NCI-H187 treated with DMSO at 0.1 percent for 48 hours (cell line): Measurements from ENCODE around the gene TSPAN18.

Experiments
- DNase-seq: peaks from one replicate; lab custom pipeline; 2025; lab: John Stamatoyannopoulos, UW

The TSPAN18 gene

GRCh38 chr11:44777209-44778194 is 50.7 kb downstream of the TSPAN18 start:
- no peak for DNase-seq

GRCh38 chr11:44778195-44779100 is 51.7 kb downstream of the TSPAN18 start:
- DNase-seq, result no peak

- DNase-seq, result no peak
Measured at GRCh38 chr11:44779736-44780520, 53.2 kb downstream of the TSPAN18 start.

- no peak for DNase-seq
Measured at GRCh38 chr11:44780940-44781631, 54.3 kb downstream of the TSPAN18 start.

- DNase-seq, result no peak
Measured at GRCh38 chr11:44781655-44782054, 54.9 kb downstream of the TSPAN18 start.

- DNase-seq, result no peak
Measured at GRCh38 chr11:44782478-44782877, 55.7 kb downstream of the TSPAN18 start.

- DNase-seq, result no peak
Measured at GRCh38 chr11:44784436-44784760, 57.6 kb downstream of the TSPAN18 start.

GRCh38 chr11:44784851-44785250 is 58.1 kb downstream of the TSPAN18 start:
- DNase-seq, result no peak

GRCh38 chr11:44785856-44786607 is 59.3 kb downstream of the TSPAN18 start:
- DNase-seq, result no peak

GRCh38 chr11:44787070-44787469 is 60.3 kb downstream of the TSPAN18 start:
- DNase-seq, result no peak

- no peak for DNase-seq
Measured at GRCh38 chr11:44787981-44788380, 61.2 kb downstream of the TSPAN18 start.

GRCh38 chr11:44788536-44789261 is 61.9 kb downstream of the TSPAN18 start:
- DNase-seq, result no peak

- no peak for DNase-seq
Measured at GRCh38 chr11:44789496-44789895, 62.7 kb downstream of the TSPAN18 start.

- no peak for DNase-seq
Measured at GRCh38 chr11:44790211-44790610, 63.4 kb downstream of the TSPAN18 start.

- no peak for DNase-seq
Measured at GRCh38 chr11:44791316-44791925, 64.7 kb downstream of the TSPAN18 start.

- DNase-seq, result no peak
Measured at GRCh38 chr11:44792171-44792570, 65.4 kb downstream of the TSPAN18 start.

- no peak for DNase-seq
Measured at GRCh38 chr11:44793350-44794090, 66.8 kb downstream of the TSPAN18 start.

GRCh38 chr11:44795803-44796535 is 69.2 kb downstream of the TSPAN18 start:
- no peak for DNase-seq
